ENCODE measurements around the gene METTL21A.

GRCh38 chr2:207614824-207615223 lies 10.4 kb downstream of the METTL21A start:
- TF ChIP-seq CTCF (IDR thresholded peaks at IDR 0.05) (no peak), POLR2A (IDR thresholded peaks at IDR 0.05) (no peak)
